GM13977 (cell line): ENCODE measurements around the gene FAM78A.

Source experiments
- DNase-seq: peaks from one replicate; pipeline ENCODE4 v3.0.0; 2012; ENCODE audit warnings: low spot score
- in situ Hi-C: fragments of 300-500 bp; cut with MboI; formaldehyde crosslinking; loops from one replicate; pipeline ENCODE4 v1.12.0; 2022; ENCODE audit warnings: low sequenced_read_pairs, low pct_unique_long_range_greater_than_20kb, mixed read lengths, inconsistent platforms; ENCODE audit not compliant: unreplicated experiment
- TF ChIP-seq, protein P1 (sequence below): IDR thresholded peaks from 2 replicates; pipeline ENCODE4 v1.5.1; 2012; ENCODE audit warnings: mild to moderate bottlenecking, control low read depth; ENCODE audit not compliant: insufficient read depth; ENCODE audit errors: extremely low read depth, missing control alignments

Gene FAM78A

GRCh38 chr9:131308906-131309529 is 32.7 kb upstream of the FAM78A start:
- TF ChIP-seq, protein P1, sequence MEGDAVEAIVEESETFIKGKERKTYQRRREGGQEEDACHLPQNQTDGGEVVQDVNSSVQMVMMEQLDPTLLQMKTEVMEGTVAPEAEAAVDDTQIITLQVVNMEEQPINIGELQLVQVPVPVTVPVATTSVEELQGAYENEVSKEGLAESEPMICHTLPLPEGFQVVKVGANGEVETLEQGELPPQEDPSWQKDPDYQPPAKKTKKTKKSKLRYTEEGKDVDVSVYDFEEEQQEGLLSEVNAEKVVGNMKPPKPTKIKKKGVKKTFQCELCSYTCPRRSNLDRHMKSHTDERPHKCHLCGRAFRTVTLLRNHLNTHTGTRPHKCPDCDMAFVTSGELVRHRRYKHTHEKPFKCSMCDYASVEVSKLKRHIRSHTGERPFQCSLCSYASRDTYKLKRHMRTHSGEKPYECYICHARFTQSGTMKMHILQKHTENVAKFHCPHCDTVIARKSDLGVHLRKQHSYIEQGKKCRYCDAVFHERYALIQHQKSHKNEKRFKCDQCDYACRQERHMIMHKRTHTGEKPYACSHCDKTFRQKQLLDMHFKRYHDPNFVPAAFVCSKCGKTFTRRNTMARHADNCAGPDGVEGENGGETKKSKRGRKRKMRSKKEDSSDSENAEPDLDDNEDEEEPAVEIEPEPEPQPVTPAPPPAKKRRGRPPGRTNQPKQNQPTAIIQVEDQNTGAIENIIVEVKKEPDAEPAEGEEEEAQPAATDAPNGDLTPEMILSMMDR, result no peak
- in situ Hi-C loops, result no loop called here

DNA sequence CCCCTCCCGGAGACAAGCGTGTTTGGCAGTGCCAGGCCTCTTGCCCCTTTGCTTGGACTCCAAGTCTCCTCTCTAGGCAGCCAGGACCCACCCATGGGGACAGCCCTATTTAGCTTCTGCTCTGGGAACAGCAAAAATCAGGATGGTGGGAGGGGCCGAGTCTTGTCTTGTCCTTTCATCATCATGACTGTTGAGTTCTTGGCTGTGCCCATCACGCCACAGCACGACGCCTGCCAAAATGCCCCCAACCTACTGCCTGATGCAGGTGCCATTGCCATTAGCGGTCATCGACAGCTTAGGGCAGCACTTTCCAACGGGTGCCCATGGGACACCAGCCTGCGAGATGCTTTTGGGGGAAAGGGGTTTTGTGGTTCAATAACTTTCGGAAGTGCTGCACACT is 32.1 kb upstream of the FAM78A start:
- no peak for DNase-seq
- in situ Hi-C loops, result no loop called here
- TF ChIP-seq, protein P1, result no peak

More at GRCh38 chr9:131308906-131309529, 32.7 kb upstream of the FAM78A start:
- no peak for DNase-seq

- TF ChIP-seq, protein P1, result no peak
- in situ Hi-C loops, result no loop called here
- DNase-seq, result no peak
These were observed 31.7 kb upstream of the FAM78A start for GRCh38 chr9:131307974-131308373.

GRCh38 chr9:131306397-131307004 is 30.2 kb upstream of the FAM78A start:
- in situ Hi-C loops, result no loop called here
- DNase-seq, result no peak
- TF ChIP-seq, protein P1, result no peak

GRCh38 chr9:131304676-131305355 is 28.5 kb upstream of the FAM78A start:
- in situ Hi-C loops, result no loop called here
- DNase-seq, result no peak
- TF ChIP-seq, protein P1, result no peak

GRCh38 chr9:131303381-131304321 is 27.3 kb upstream of the FAM78A start:
- no peak for DNase-seq
- TF ChIP-seq, protein P1, result no peak
- in situ Hi-C loops, result no loop called here
